Activated CD4-positive, alpha-beta T cell treated with anti-CD3 and anti-CD28 coated beads for 4 hours (primary cell): Measurements from ENCODE around the gene ITGB8.

Experiments
- DNase-seq, 2 donors: peaks; one replicate each; pipeline ENCODE4 v3.0.0-alpha.2; 2020

ITGB8 gene

GRCh38 chr7:20310963-20311742, 19.5 kb upstream of the ITGB8 start:
- no peak for DNase-seq

GRCh38 chr7:20311743-20312042, 19.0 kb upstream of the ITGB8 start:
- no peak for DNase-seq

- no peak for DNase-seq
Observed at GRCh38 chr7:20312562-20312961, 18.1 kb upstream of the ITGB8 start.

GRCh38 chr7:20313626-20314025, 17.1 kb upstream of the ITGB8 start:
- DNase-seq, result no peak

GRCh38 chr7:20314198-20314597, 16.5 kb upstream of the ITGB8 start:
- no peak for DNase-seq

GRCh38 chr7:20316706-20317105, 14.0 kb upstream of the ITGB8 start:
- no peak for DNase-seq

GRCh38 chr7:20317413-20317812, 13.3 kb upstream of the ITGB8 start:
- no peak for DNase-seq

- DNase-seq, result no peak
Observed at GRCh38 chr7:20318933-20319332, 11.8 kb upstream of the ITGB8 start.

GRCh38 chr7:20320322-20320721, 10.4 kb upstream of the ITGB8 start:
- no peak for DNase-seq

GRCh38 chr7:20320786-20321185, 9.9 kb upstream of the ITGB8 start:
- DNase-seq, result no peak

- no peak for DNase-seq
Observed at GRCh38 chr7:20323595-20323994, 7.1 kb upstream of the ITGB8 start.

- DNase-seq, result no peak
Observed at GRCh38 chr7:20326342-20326741, 4.4 kb upstream of the ITGB8 start.

GRCh38 chr7:20327055-20327454, 3.6 kb upstream of the ITGB8 start:
- no peak for DNase-seq

- DNase-seq, result no peak
Observed at GRCh38 chr7:20328027-20328426, 2.7 kb upstream of the ITGB8 start.

GRCh38 chr7:20328692-20329091, 2.0 kb upstream of the ITGB8 start:
- no peak for DNase-seq

GRCh38 chr7:20329389-20330238, 1.1 kb upstream of the ITGB8 start:
- no peak for DNase-seq

GRCh38 chr7:20330928-20331909, 519 bp downstream of the ITGB8 start:
- DNase-seq, result peak in 1 of 2 donors; percentile 1

- DNase-seq, result no peak
Observed at GRCh38 chr7:20331910-20332813, 1.5 kb downstream of the ITGB8 start.

GRCh38 chr7:20338285-20338684, 7.6 kb downstream of the ITGB8 start:
- no peak for DNase-seq

GRCh38 chr7:20340839-20341238, 10.1 kb downstream of the ITGB8 start:
- no peak for DNase-seq

GRCh38 chr7:20343205-20343604, 12.5 kb downstream of the ITGB8 start:
- no peak for DNase-seq

- no peak for DNase-seq
Observed at GRCh38 chr7:20343941-20344340, 13.2 kb downstream of the ITGB8 start.
